Neural progenitor cell (in vitro differentiated cells): Measurements from ENCODE around the gene GLOD4. TPM values are rescaled to one million over a fixed set of nuclear protein-coding genes. Genes with fewer than 3 reads are reported as not detected.

Experiments
- DNase-seq: peaks from one replicate; pipeline ENCODE4 v3.0.0-alpha.2; 2016; ENCODE audit warnings: low spot score
- H2AFZ ChIP-seq: fragments of 200-600 bp; sonication (generic); replicated peaks from 2 replicates; pipeline ENCODE4 v1.6.1; 2016; ENCODE audit warnings: antibody characterized with exemption
- H3F3A ChIP-seq: fragments of 200-600 bp; sonication (generic); 2 replicates; pipeline ENCODE4 v1.6.1; 2016; ENCODE audit warnings: antibody characterized with exemption, low read depth
- H3K27ac ChIP-seq: fragments of 200-600 bp; sonication (generic); 2 replicates; pipeline ENCODE4 v1.5.1; 2016; ENCODE audit warnings: mild to moderate bottlenecking
- H3K27me3 ChIP-seq: fragments of 200-600 bp; sonication (generic); 2 replicates; pipeline ENCODE4 v1.6.1; 2016; ENCODE audit warnings: mild to moderate bottlenecking, moderate library complexity
- H3K36me3 ChIP-seq: fragments of 200-600 bp; sonication (generic); 2 replicates; pipeline ENCODE4 v1.5.1; 2016
- H3K4me1 ChIP-seq: fragments of 200-600 bp; sonication (generic); 2 replicates; pipeline ENCODE4 v1.6.1; 2016; ENCODE audit warnings: mixed run types
- H3K4me2 ChIP-seq: fragments of 200-600 bp; sonication (generic); 2 replicates; pipeline ENCODE4 v1.6.1; 2016
- H3K4me3 ChIP-seq: fragments of 200-600 bp; sonication (generic); 2 replicates; pipeline ENCODE4 v1.5.1; 2016
- H3K79me2 ChIP-seq: fragments of 200-600 bp; sonication (generic); 2 replicates; pipeline ENCODE4 v1.6.1; 2016; ENCODE audit warnings: low read depth
- H3K9ac ChIP-seq: fragments of 200-600 bp; sonication (generic); 2 replicates; pipeline ENCODE4 v1.6.1; 2016
- H3K9me3 ChIP-seq: fragments of 200-600 bp; sonication (generic); 2 replicates; pipeline ENCODE4 v1.5.1; 2016; ENCODE audit warnings: low read depth
- H4K20me1 ChIP-seq: fragments of 200-600 bp; sonication (generic); 2 replicates; pipeline ENCODE4 v1.6.1; 2016; ENCODE audit warnings: low read depth
- H3K27ac Mint-ChIP-seq: 3 replicates; pipeline ENCODE4 v1.8.0; 2021; ENCODE audit warnings: mixed read lengths
- H3K27me3 Mint-ChIP-seq: 2 replicates; pipeline ENCODE4 v1.8.0; 2022; ENCODE audit warnings: low read depth, mild to moderate bottlenecking, inconsistent platforms, moderate library complexity, mixed read lengths; ENCODE audit not compliant: insufficient read depth
- H3K36me3 Mint-ChIP-seq: 3 replicates; pipeline ENCODE4 v1.8.0; 2021; ENCODE audit warnings: mixed read lengths
- H3K4me1 Mint-ChIP-seq: 3 replicates; pipeline ENCODE4 v1.8.0; 2021; ENCODE audit warnings: mixed read lengths
- H3K4me3 Mint-ChIP-seq: 3 replicates; pipeline ENCODE4 v1.8.0; 2021; ENCODE audit warnings: mild to moderate bottlenecking, moderate library complexity, mixed read lengths
- H3K9me3 Mint-ChIP-seq: 3 replicates; pipeline ENCODE4 v1.8.0; 2020; ENCODE audit warnings: mixed read lengths
- EZH2 ChIP-seq: fragments of 200-600 bp; sonication (generic); IDR thresholded peaks from 2 replicates; pipeline ENCODE4 v1.6.1; 2017; ENCODE audit warnings: antibody characterized with exemption, mild to moderate bottlenecking, moderate library complexity
- EZH2phosphoT487 ChIP-seq: fragments of 200-600 bp; sonication (generic); IDR thresholded peaks from 2 replicates; pipeline ENCODE4 v1.6.1; 2017; ENCODE audit warnings: antibody characterized with exemption
- total RNA-seq: library from RNA; depleted of rRNA; stranded (reverse); fragments of >200 nt; gene quantifications from 2 replicates; pipeline ENCODE4 v1.2.3, GENCODE V29; 2015; ENCODE audit warnings: low replicate concordance
- TF ChIP-seq, protein P1 (sequence below): fragments of 200-600 bp; sonication (generic); IDR thresholded peaks from 2 replicates; pipeline ENCODE4 v1.5.1; 2017; ENCODE audit warnings: antibody characterized with exemption, mild to moderate bottlenecking

GLOD4 gene
- total RNA-seq, 1 donor from 2014 or later = 309 TPM

DNA sequence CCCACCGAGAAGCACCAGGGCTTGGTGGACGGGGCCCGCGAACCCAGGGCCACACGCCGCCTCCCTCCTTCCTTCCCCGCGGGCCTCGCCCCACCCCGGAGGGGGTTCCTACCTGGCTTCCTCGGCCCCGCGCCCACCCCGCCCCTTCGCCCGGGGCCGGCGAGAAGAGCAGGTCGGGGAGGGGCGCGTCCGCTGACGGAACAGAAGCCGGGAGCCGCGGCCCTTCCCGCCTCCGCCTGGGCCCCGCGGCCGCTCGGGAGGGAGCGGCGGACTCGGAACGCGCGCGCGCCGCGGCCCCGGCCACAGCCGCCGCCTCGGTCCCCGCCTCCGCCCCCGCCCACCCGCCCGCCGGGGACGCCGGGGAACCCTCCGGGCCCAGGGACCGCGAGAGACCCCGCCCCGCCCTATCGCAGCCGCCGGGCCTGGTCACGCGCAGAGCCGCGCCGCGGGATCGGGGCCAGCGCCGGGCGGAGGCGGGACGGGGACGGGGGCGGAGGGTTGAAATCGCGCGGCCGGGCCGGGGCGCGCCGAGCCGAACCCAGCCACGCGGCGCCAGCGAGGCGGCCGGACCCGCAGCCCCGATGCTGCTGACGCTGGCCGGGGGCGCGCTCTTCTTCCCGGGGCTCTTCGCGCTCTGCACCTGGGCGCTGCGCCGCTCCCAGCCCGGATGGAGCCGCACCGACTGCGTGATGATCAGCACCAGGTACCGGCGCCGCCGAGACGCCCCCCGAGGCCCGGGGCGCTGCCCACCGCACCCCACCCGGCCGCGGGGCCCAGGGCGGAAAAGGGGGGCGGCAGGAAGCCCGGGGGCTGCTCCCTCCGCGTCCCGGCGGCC is 49.8 kb downstream of the GLOD4 start, which contains the start of gene TLCD3A:
Gene TLCD3A, plus strand, starts transcription at position 530 of the 835 bp plus-strand sequence. Its CDS starts 52 bp downstream, at position 582.
- Histone ChIP-seq H3K4me1 (peaks cover 10% of the 10 kb centered on the region), H2AFZ (peak within 1 kb of the TSS; percentile 93), H3K4me2 (peak within 1 kb of the TSS; percentile 99), H3K9ac (peak within 1 kb of the TSS; percentile 75), H3K27ac (no peak within 1 kb of the TSS), H3K36me3 (no peaks in the 10 kb centered on the region), H3K4me3 (peak within 1 kb of the TSS; percentile 100), H3F3A (peaks cover 14% of the 10 kb centered on the region), H3K79me2 (peaks cover 62% of the 10 kb centered on the region), H3K27me3 (no peaks in the 10 kb centered on the region), H4K20me1 (peaks cover 19% of the 10 kb centered on the region), H3K9me3 (no peaks in the 10 kb centered on the region)
- Mint-ChIP-seq H3K27ac (peak within 1 kb of the TSS; percentile 86), H3K4me3 (peak within 1 kb of the TSS; percentile 95), H3K27me3 (peaks cover 3% of the 10 kb centered on the region), H3K9me3 (no peaks in the 10 kb centered on the region), H3K4me1 (peaks cover 26% of the 10 kb centered on the region), H3K36me3 (peaks cover 20% of the 10 kb centered on the region)
- TF ChIP-seq, protein P1, sequence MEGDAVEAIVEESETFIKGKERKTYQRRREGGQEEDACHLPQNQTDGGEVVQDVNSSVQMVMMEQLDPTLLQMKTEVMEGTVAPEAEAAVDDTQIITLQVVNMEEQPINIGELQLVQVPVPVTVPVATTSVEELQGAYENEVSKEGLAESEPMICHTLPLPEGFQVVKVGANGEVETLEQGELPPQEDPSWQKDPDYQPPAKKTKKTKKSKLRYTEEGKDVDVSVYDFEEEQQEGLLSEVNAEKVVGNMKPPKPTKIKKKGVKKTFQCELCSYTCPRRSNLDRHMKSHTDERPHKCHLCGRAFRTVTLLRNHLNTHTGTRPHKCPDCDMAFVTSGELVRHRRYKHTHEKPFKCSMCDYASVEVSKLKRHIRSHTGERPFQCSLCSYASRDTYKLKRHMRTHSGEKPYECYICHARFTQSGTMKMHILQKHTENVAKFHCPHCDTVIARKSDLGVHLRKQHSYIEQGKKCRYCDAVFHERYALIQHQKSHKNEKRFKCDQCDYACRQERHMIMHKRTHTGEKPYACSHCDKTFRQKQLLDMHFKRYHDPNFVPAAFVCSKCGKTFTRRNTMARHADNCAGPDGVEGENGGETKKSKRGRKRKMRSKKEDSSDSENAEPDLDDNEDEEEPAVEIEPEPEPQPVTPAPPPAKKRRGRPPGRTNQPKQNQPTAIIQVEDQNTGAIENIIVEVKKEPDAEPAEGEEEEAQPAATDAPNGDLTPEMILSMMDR = no peak
- TF ChIP-seq EZH2phosphoT487 (no peak), EZH2 (no peak)
- peak; percentile 86 for DNase-seq

DNA sequence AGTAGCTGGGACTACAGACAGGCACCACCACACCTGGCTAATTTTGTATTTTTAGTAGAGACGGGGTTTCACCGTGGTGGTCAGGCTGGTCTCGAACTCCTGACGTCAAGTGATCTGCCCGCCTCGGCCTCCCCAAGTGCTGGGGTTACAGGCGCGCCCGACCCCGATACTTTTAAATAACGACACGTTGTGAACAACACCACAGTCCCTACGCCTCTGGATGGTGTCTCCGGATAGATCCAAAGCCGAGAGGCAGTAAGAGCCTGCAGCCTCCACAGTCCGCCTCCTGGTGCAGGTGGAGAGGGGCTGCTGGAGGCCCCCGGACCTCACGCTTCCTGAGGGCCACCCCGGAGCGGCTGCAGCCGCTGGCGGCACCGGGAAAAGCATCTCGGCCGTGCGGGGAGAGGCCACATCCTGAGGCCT is 50.4 kb downstream of the GLOD4 start:
- Histone ChIP-seq H3K27me3 (no peaks in the 10 kb centered on the region), H3K79me2 (peaks cover 56% of the 10 kb centered on the region), H3K36me3 (no peaks in the 10 kb centered on the region), H3F3A (peaks cover 21% of the 10 kb centered on the region), H3K4me2 (peak overlapping the region; percentile 99), H3K9ac (peak overlapping the region; percentile 30), H4K20me1 (peaks cover 18% of the 10 kb centered on the region), H3K27ac (no peak overlapping the region), H3K4me3 (peak overlapping the region; percentile 100), H2AFZ (peak overlapping the region; percentile 59), H3K4me1 (peaks cover 13% of the 10 kb centered on the region), H3K9me3 (no peaks in the 10 kb centered on the region)
- Mint-ChIP-seq H3K27ac (no peak overlapping the region), H3K36me3 (peaks cover 18% of the 10 kb centered on the region), H3K4me1 (peaks cover 26% of the 10 kb centered on the region), H3K27me3 (peaks cover 3% of the 10 kb centered on the region), H3K4me3 (peak overlapping the region; percentile 86), H3K9me3 (no peaks in the 10 kb centered on the region)
- peak; percentile 61 for DNase-seq
- TF ChIP-seq, protein P1 = no peak

DNA sequence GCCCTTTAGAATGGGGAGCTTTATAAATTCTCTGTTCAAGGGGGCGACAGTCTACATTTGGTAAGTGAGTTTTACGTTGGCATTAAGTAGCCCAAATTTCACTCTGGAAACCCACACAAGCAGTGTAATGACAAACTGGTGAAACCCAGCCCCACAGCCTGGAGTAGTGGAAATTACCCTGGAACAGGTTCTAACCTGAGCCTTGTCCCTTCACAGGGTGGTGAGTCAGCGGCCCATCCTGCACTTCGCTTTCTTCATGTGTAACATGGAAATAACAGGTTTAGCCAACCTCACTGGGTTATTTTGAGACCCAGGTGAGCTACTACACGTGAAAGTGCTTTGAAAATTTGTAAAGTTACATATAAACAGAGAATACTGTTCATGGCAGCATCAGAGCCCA is 53.2 kb downstream of the GLOD4 start:
- Mint-ChIP-seq H3K4me1 (peaks cover 27% of the 10 kb centered on the region), H3K9me3 (no peaks in the 10 kb centered on the region), H3K27ac (no peak overlapping the region), H3K36me3 (peaks cover 7% of the 10 kb centered on the region), H3K27me3 (peaks cover 3% of the 10 kb centered on the region), H3K4me3 (no peak overlapping the region)
- no peak for DNase-seq
- Histone ChIP-seq H3K79me2 (peaks cover 29% of the 10 kb centered on the region), H3F3A (peaks cover 33% of the 10 kb centered on the region), H3K9me3 (no peaks in the 10 kb centered on the region), H3K27ac (no peak overlapping the region), H3K4me3 (no peak overlapping the region), H3K27me3 (no peaks in the 10 kb centered on the region), H3K9ac (no peak overlapping the region), H3K4me2 (no peak overlapping the region), H3K4me1 (peaks cover 23% of the 10 kb centered on the region), H2AFZ (no peak overlapping the region), H4K20me1 (peaks cover 8% of the 10 kb centered on the region), H3K36me3 (no peaks in the 10 kb centered on the region)
- TF ChIP-seq EZH2phosphoT487 = no peak
- TF ChIP-seq EZH2 = no peak
- TF ChIP-seq, protein P1 = no peak
